ENCODE results near the gene PLCB1.
"Not testable (repeated sequence)": the region's sequence is repeated elsewhere in the genome, so short reads cannot be mapped to it uniquely, and the experiment has no call there.

PLCB1 gene

DNA sequence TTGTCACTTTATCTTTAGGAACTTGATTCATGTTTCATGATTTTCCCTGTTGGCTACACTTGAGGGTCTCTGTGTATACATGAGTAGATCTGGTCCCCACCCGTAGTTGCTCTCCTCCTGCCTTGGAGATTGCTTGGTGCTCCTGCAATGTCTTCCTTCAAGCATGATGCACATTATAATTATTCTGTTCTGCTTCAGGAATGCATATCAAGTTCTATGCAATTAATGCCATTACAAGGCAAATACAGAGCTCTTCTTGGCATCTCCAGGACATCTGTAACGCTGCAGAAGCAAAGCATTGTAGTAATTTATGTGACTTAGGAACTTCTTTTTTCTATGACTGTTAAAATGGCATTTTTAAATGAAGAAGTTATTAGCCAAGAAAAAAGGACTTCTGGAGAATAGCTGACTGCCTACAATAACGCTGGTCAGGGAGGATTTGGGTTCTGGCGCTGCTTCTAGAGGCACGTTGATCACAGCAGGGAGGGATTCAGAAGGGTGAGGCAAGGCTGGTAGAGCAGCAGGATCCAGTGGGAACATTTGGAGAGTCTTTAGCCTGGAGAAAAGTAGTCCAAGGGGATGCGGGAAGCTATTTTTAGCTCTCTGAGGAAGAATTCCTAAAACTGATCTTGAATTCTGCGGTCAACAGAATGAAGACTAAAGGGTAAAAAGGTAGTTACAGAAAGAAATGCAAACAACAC, 203.6 kb downstream of the PLCB1 start:
- no peak for DNase-seq

- no peak for DNase-seq
Observed at GRCh38 chr20:8339349-8339748, 207.3 kb downstream of the PLCB1 start.

DNA sequence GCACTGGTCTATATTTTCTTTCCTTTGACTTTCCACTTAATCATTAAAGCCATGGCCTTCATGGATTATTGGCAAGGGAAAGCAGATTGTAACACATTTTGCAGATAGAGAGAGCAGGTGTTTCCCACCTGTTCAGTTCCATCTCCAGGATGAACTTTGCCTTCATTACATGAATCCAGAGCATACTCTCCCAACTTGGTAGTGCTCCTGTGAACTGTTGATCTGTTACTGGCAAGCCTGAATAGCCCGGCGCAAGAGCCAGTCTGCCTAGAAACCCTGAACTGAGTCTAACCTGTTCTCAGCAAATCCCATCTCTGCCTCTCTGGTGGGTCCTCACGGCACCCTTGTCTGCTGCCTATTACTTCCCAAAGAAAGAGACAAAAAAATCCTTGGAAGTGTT, 210.3 kb downstream of the PLCB1 start:
- DNase-seq, result no peak

GRCh38 chr20:8344106-8344505, 212.0 kb downstream of the PLCB1 start:
- DNase-seq, result no peak

DNA sequence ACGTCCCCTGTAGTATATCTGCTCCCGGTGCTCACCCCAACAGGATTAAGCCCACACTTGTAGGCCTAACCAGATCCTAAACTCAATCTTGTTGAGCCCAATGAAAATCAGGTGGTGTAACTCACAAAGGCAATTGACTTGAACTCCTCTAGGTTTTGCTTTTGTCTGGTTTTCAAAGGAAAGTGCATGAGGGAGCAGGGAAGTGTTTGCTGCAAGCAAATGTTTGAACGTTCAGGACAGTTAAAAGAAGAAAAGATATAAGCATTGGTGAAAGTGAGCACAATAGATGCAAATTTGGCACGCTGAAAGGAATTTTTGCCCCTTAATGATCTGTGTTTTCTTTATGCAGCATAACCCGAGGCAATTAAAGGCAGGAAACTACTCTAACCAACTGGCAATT, 212.6 kb downstream of the PLCB1 start:
- DNase-seq, result no peak

- no peak for DNase-seq
Observed at GRCh38 chr20:8346700-8347270, 214.7 kb downstream of the PLCB1 start.

- not testable (repeated sequence) for DNase-seq
Observed at GRCh38 chr20:8350225-8350624, 218.2 kb downstream of the PLCB1 start.

GRCh38 chr20:8352486-8352885, 220.4 kb downstream of the PLCB1 start:
- DNase-seq, result no peak

DNA sequence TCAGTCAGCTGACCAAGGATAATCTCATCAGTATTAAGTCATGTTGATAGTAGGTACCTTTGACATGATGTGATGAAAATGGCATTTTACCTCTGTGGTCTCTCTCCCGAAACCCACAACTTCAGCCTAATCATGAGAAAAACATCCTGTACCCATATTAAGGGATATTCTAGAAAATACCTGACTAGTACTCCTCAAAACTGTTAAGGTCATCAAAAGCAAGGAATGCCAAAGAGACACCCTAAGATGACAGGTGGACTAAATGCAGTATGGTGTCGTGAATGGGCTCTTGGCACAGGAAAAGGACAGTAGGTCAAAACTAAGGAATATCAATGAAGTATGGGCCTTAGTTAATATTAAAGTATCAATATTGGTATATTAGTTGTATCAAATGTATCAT, 221.4 kb downstream of the PLCB1 start:
- no peak for DNase-seq

DNA sequence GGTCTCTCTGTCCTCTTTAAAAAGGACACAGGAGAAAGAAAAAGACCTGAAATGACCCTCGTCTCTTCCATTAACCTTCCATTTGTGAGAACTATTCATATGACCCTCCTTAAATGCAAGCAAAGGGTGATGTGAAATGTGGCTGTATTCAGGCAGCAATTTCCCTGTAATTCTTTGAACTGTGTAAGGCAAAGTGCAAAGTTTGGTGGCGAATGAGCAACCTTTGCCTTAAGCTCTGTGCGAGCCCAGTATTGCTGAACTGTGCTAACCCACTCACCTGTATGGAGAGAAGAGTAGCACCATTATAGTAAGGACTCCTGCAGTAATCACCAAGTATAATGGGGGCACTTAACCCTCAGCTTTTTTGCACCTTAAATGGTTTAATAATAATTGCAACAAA, 223.4 kb downstream of the PLCB1 start:
- no peak for DNase-seq

- DNase-seq, result no peak
Observed at GRCh38 chr20:8356806-8357205, 224.7 kb downstream of the PLCB1 start.

DNA sequence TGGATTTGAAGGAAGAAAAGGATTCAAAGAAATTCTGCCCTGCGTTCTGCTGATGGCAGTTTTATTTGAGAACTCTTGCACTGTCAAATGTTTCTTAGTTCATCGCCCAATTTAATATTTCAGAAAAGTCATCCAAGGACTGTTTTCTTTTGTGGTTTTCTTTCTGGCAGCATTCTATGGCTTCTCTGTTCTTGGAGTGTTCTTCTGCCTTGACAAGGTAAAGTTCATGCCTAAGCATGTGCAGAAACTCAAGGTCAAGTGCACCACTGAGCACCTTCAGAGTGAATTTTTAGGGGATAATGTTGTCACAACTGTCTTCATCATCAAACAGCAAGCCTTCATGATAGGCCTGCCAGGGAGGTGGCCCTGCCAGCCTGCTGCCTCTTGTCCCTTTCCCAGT, 225.6 kb downstream of the PLCB1 start:
- DNase-seq, result no peak

- DNase-seq, result no peak
Observed at GRCh38 chr20:8360035-8360434, 228.0 kb downstream of the PLCB1 start.

- peak; percentile 18 for DNase-seq
Observed at GRCh38 chr20:8361006-8361652, 229.1 kb downstream of the PLCB1 start.

- DNase-seq, result no peak
Observed at GRCh38 chr20:8361779-8362178, 229.7 kb downstream of the PLCB1 start.

DNA sequence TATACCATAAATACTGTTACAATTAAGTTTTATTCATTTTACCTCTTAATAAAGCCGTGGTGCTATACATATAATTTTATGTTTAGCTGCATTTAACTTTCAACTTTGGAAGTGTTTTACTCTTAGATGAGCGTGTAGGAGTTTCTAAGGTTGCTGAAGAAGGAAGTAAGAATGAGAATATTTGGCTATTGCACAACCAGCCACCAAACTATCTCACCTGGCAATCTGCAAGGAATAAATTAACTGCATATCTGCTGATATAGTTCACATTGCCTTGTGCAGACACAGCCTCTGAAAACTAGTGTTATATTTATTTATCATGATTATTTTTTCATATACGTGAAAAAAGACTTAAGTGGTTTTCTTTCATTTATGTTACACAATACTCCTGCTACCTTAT, 230.4 kb downstream of the PLCB1 start:
- DNase-seq, result no peak

GRCh38 chr20:8363970-8364733, 232.1 kb downstream of the PLCB1 start:
- no peak for DNase-seq

DNA sequence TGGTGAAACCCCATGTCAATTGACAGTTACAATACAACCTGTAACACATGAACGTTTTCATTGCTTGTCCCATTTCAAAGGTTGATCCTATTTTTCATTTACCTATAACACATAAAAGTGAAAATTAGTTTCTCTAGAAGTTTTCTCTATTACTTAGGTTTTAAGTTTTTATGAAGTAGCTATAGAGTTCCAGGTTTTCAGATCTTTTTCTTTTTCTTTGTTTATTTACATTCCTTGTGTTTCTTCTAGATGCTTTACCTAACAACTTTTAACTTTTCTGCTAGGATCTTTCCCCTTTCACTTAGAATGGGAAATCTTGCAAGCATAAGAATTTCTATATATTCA, 232.6 kb downstream of the PLCB1 start:
- DNase-seq, result no peak

DNA sequence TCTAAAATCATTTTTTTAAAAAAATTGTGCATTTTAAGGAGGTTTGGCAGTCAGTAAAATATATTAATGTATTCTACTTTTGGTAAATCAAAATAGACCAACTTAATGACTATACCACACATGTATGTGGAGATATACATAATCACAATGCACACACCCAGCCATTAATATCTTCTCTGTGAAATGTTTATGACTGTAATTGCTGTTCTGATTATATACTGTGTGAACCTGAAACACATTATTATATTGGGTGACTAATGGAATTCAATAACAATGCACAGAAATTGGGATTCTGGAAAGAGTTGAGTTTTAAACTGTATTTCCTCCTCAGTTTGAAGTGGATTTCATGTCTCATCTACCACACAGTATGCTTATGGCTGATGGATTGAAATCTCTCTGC, 233.6 kb downstream of the PLCB1 start:
- DNase-seq, result no peak

GRCh38 chr20:8366303-8366923, 234.3 kb downstream of the PLCB1 start:
- no peak for DNase-seq

DNA sequence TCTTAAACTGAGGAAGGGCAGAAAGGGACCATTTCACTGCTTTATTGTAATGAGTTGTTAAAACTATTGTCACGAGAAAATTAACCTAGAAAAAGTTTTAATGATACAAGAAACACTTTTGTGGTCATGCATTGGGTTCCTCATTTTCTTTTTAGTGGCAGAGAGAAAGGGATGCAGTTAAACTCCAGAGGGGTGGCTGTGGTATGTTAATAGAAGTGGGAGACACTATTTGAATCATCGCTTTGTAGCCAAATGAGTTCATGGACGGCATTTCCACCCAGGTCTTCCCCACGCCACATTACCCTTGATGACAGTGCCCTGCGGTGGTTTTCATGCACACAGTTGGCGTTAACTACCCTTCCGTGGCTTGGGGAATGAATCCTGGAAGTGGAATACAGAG, 235.6 kb downstream of the PLCB1 start:
- DNase-seq, result no peak

GRCh38 chr20:8368670-8369069, 236.6 kb downstream of the PLCB1 start:
- DNase-seq, result no peak

DNA sequence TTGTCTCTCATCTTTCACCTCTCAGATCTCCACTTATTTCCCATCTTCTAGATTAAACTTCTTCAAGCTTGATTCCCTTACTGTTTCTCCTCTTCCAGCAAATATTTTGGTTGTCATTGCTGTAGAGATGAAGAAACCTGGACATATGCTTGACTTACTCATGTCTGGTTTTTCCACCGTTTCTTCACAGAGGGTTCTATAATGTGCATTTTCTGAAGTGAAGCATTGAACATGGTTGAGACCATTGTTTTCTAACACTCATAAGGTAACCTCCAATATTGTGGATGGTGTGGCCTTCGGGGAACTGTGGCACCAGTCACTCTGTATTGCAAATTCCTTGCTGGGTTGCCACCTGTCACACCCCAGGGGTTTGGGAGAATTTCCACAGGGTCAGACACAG, 237.2 kb downstream of the PLCB1 start:
- no peak for DNase-seq

Measured in retina (tissue), 1 donor.